Common myeloid progenitor, CD34-positive (primary cell): ENCODE measurements around the gene NCAPG2.

Experiments used
- CTCF ChIA-PET: fragments of 350-600 bp; sonication (Branson Sonifier 250); formaldehyde crosslinking; loops from one replicate; lab custom pipeline; 2021; ENCODE audit warnings: antibody characterized with exemption; lab: Charles Lee
- POLR2A ChIA-PET: fragments of 350-600 bp; sonication (Branson Sonifier 250); formaldehyde crosslinking; loops from one replicate; lab custom pipeline; 2021; ENCODE audit warnings: antibody characterized with exemption; lab: Charles Lee
- DNase-seq, 3 donors: peaks; one replicate each; pipeline versions ENCODE4 v3.0.0 to v3.0.0-alpha.2; 2013
- H3K27ac ChIP-seq, 2 experiments: 1 replicate in 1 of 2; 2 replicates in 1 of 2; pipeline ENCODE4 v1.7.0; 2013; ENCODE audit warnings: inconsistent platforms in 2 of 2, low read length in 2 of 2, mild to moderate bottlenecking in 2 of 2, low read depth in 1 of 2, moderate library complexity in 1 of 2; ENCODE audit not compliant: severe bottlenecking in 2 of 2, insufficient read depth in 1 of 2, poor library complexity in 1 of 2
- H3K27me3 ChIP-seq, 5 experiments: replicated peaks in 2 of 5; 1 replicate in 3 of 5; 2 replicates in 2 of 5; pipeline versions ENCODE4 v1.6.1 to v1.7.0; 2013; ENCODE audit warnings: low read length in 4 of 5, mild to moderate bottlenecking in 2 of 5, moderate library complexity in 2 of 5, inconsistent platforms in 1 of 5; ENCODE audit not compliant: insufficient read depth in 5 of 5, control insufficient read depth in 4 of 5
- H3K36me3 ChIP-seq, 4 experiments: 1 replicate in 2 of 4; 2 replicates in 2 of 4; pipeline versions ENCODE4 v1.6.1 to v1.7.0; 2013; ENCODE audit warnings: low read length in 3 of 4, control low read depth in 1 of 4, mild to moderate bottlenecking in 1 of 4; ENCODE audit not compliant: control insufficient read depth in 4 of 4, insufficient read depth in 4 of 4
- H3K4me1 ChIP-seq, 4 experiments: 1 replicate in 3 of 4; 2 replicates in 1 of 4; pipeline versions ENCODE4 v1.6.1 to v1.7.1; 2013; ENCODE audit warnings: low read length in 3 of 4, mild to moderate bottlenecking in 3 of 4, control low read depth in 1 of 4, inconsistent platforms in 1 of 4, moderate library complexity in 1 of 4; ENCODE audit not compliant: control insufficient read depth in 4 of 4, insufficient read depth in 4 of 4; ENCODE audit errors: control extremely low read depth in 1 of 4
- H3K4me3 ChIP-seq, 7 experiments: 1 replicate in 4 of 7; 2 replicates in 3 of 7; pipeline versions ENCODE4 v1.5.1 to v1.7.0; 2013; ENCODE audit warnings: mild to moderate bottlenecking in 7 of 7, low read length in 6 of 7, moderate library complexity in 6 of 7, inconsistent platforms in 2 of 7, low read depth in 2 of 7, control low read depth in 1 of 7; ENCODE audit not compliant: insufficient read depth in 4 of 7, control insufficient read depth in 1 of 7; ENCODE audit errors: extremely low read depth in 1 of 7
- H3K9me3 ChIP-seq, 5 experiments: 1 replicate in 4 of 5; 2 replicates in 1 of 5; pipeline versions ENCODE4 v1.6.1 to v1.7.1; 2013; ENCODE audit warnings: low read length in 4 of 5, mild to moderate bottlenecking in 2 of 5, inconsistent platforms in 1 of 5, low read depth in 1 of 5, moderate library complexity in 1 of 5; ENCODE audit not compliant: control insufficient read depth in 4 of 5, insufficient read depth in 2 of 5; ENCODE audit errors: control extremely low read depth in 1 of 5
- WGBS: methylation state at CpG from one replicate; pipeline ENCODE4 v1.1.5; 2013; ENCODE audit not compliant: insufficient coverage; 5-methylcytosine and 5-hydroxymethylcytosine counted together

NCAPG2 gene

DNA sequence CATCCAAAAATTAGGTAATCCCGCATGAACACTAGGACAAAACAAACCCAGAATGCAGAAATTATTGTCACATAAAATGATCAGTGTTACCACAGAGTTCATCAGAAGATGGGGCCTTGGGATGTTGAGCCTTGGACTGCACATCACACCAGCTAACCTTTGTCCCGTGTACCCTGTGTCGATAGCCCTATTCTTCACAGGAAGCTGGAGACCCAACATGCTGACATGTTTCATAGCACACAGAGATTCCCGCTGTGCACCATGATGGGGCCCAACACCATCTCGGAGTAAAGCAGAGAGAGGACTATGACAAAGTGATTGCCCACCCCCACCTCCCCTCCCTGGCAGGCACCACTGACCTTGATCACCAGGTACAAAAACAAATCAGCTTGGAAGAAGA, 121.5 kb downstream of the NCAPG2 start:
- Histone ChIP-seq H3K4me3 (no peak overlapping the region), H3K4me1 (peaks cover 0 to 10% (median 6%) of the 10 kb centered on the region in 4 experiments), H3K27me3 (peaks cover 8 to 51% (median 18%) of the 10 kb centered on the region in 5 experiments), H3K9me3 (peaks cover 2 to 24% (median 8%) of the 10 kb centered on the region in 5 experiments), H3K27ac (no peak overlapping the region), H3K36me3 (no peaks in the 10 kb centered on the region)
- ChIA-PET CTCF (no interaction called here), POLR2A (no interaction called here)
- DNase-seq, result no peak
- 95% methylated on average over 5 of the region's 5 CpGs for WGBS

GRCh38 chr7:158582089-158582456, 122.5 kb downstream of the NCAPG2 start:
- no peak overlapping the region for H3K27ac ChIP-seq
- POLR2A ChIA-PET, result interaction anchor here (1.0 kb wide), 1 partner anchor 40 kb away, joined by 3 read pairs; no protein-coding TSS in a partner anchor
- peaks cover 8 to 50% (median 18%) of the 10 kb centered on the region in 5 experiments for H3K27me3 ChIP-seq
- H3K4me3 ChIP-seq, result no peak overlapping the region
- peaks cover 2 to 24% (median 8%) of the 10 kb centered on the region in 5 experiments for H3K9me3 ChIP-seq
- H3K36me3 ChIP-seq, result no peaks in the 10 kb centered on the region
- CTCF ChIA-PET, result interaction anchor here (0.8 kb wide), 1 partner anchor 9 kb away, joined by 3 read pairs; no protein-coding TSS in a partner anchor
- DNase-seq, result no peak
- peaks cover 0 to 10% (median 5%) of the 10 kb centered on the region in 4 experiments for H3K4me1 ChIP-seq
- WGBS, result 98% methylated on average over 6 of the region's 6 CpGs

DNA sequence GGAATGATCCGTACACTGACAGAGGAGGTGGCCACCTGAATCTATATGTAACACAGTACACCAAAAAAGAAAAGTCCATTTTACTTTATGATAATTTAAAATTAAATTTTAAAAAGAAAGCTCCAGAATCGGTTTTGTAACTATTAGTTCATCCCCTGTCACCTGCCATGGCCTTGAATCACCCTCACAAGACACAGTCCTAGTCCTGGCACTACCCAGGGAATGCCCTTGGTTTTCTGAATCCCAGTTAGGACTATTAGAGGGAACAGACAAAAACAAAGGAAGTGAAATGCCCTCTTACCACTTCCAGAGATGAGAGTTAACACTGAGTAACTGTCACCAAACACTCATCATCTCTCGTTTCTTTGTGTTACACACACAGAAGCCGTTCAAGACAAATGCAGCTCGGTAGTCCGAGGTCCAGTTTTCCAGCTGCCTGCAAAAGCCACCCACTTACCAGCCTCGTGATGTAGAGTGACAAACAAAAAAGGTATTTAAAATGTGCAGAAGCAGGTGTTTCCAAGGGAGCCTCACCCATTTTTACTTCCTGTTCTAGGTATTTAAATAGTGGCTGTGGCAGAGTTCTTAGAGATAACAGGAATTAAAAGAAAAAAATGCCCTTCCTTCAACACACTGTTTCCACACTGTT, 123.0 kb downstream of the NCAPG2 start:
- peaks cover 0 to 6% (median 3%) of the 10 kb centered on the region in 4 experiments for H3K4me1 ChIP-seq

More for the DNA sequence above, 123.0 kb downstream of the NCAPG2 start:
- Histone ChIP-seq H3K4me3 (no peak overlapping the region), H3K9me3 (peaks cover 2 to 24% (median 8%) of the 10 kb centered on the region in 5 experiments), H3K36me3 (no peaks in the 10 kb centered on the region), H3K27ac (no peak overlapping the region), H3K27me3 (peaks cover 8 to 45% (median 18%) of the 10 kb centered on the region in 5 experiments)
- ChIA-PET POLR2A (interaction anchor here (1.0 kb wide), 1 partner anchor 40 kb away, joined by 3 read pairs; no protein-coding TSS in a partner anchor), CTCF (no interaction called here)
- WGBS, result 93% methylated on average over 4 of the region's 7 CpGs
- no peak for DNase-seq
